HG03378 (cell line): ENCODE measurements around the gene PASK.

Source experiments
- ATAC-seq: cut with Tn5 transposase; IDR thresholded peaks from one replicate; pipeline ENCODE4 v1.9.1; 2021; ENCODE audit warnings: mild to moderate bottlenecking, moderate library complexity; ENCODE audit not compliant: unreplicated experiment

The PASK gene

GRCh38 chr2:241182126-241182525, 32.9 kb upstream of the PASK start:
- ATAC-seq, result no peak

DNA sequence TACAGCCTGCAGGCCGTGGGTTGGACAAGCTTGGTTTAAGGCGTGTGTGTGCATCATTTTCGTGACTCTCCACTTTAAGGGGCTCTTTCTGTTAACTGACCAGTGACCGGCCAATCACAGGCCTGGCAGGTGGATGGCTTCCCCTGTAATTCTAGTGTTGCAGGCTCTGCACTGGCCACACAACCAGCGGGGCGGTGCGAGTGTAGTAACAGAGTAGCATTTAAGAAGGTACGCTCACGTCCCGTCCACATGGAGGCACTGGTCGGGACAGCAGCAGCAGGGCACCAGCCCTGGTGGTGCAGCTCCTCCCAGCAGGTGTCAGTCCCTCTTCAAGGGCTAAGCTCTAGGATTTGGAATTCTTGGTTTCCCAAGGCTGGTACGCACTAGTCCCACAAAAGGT, 31.2 kb upstream of the PASK start:
- no peak for ATAC-seq

DNA sequence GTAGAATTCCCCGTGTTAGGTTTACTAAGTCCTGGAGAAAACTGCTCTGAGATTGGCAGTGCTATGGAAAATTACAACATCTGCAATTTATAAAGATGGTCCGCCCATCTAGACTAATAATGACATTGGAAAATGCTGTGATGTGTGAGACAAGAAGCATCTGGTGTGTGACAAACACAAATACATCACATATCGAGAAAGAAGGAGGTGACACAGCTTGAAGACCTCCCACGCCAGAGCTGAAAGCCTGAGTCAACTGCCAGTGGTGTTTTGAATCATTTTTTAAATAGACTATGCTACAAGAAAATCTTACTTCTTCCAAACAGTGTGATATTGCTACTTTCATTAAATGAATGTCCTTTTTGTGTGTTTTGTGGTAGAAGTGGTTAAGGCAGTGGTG, 30.6 kb upstream of the PASK start:
- ATAC-seq, result no peak

GRCh38 chr2:241178961-241179360, 29.7 kb upstream of the PASK start:
- no peak for ATAC-seq

GRCh38 chr2:241177526-241178334, 28.5 kb upstream of the PASK start:
- no peak for ATAC-seq

GRCh38 chr2:241173557-241173956, 24.3 kb upstream of the PASK start:
- ATAC-seq, result no peak

DNA sequence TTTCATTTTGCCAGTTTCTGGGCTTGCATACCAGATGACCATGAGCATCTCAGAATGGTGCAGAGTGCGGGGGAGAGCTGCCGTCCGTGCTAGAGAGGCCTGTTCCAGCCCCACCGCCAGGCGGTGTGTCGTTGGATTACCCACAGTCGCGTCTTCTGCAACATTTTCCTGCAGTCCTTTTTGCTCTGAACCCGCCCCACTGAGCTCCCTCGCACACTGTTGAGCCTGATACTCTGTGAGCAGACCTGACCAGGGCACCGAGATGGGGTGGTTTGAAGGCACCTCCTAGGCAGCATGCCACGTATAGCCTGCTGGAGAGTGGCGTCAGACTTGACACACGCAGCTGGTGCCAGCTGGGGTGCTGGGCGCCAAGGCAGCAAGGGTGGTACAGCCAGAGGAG, 19.1 kb upstream of the PASK start:
- ATAC-seq, result no peak

GRCh38 chr2:241163601-241164118, 14.4 kb upstream of the PASK start:
- ATAC-seq, result no peak

- no peak for ATAC-seq
Measured at GRCh38 chr2:241161646-241162281, 12.5 kb upstream of the PASK start.

DNA sequence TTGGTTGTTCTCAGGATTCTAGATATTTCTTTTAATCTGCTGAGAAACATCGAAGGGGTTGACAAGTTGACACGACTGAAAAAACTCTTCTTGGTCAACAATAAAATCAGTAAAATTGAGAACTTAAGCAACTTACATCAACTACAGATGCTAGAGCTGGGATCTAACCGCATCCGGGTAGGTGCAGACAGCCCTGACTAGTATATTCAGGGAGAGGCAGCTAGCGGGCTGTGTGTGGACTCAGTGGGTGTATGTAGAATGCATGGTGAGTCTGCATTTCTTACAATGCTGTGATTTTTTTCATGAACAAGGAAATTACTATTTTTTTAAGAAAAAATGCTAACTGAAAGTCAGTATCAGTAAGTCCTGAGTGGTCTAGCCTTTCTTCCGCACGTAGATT, 11.0 kb upstream of the PASK start:
- ATAC-seq, result no peak

GRCh38 chr2:241159116-241159515, 9.8 kb upstream of the PASK start:
- ATAC-seq, result no peak

- ATAC-seq, result no peak
Measured at GRCh38 chr2:241158546-241158900, 9.3 kb upstream of the PASK start.

- ATAC-seq, result no peak
Measured at GRCh38 chr2:241157841-241158545, 8.7 kb upstream of the PASK start.

- no peak for ATAC-seq
Measured at GRCh38 chr2:241156971-241157441, 7.7 kb upstream of the PASK start.

- ATAC-seq, result no peak
Measured at GRCh38 chr2:241155936-241156335, 6.7 kb upstream of the PASK start.

DNA sequence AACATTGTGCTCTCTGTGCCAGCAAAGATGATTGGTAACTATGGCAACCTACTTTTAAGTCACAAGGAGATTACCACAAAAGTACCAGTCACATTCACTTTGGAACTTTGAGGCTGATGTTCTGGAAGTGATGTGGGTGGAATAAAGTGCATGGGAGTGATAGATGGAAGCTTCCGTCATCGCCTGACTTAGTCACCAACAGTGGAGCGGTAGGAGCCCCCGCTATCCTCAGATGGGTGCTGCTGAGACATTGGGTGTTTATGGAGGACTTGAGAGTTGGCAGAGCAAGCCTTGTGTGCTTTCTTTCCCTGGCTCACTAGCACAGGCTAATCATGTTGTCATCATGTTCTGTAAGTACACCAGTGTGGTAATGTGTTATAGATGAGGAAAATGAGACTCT, 5.6 kb upstream of the PASK start:
- ATAC-seq, result no peak

- no peak for ATAC-seq
Measured at GRCh38 chr2:241153616-241154015, 4.3 kb upstream of the PASK start.

- no peak for ATAC-seq
Measured at GRCh38 chr2:241151934-241152660, 2.8 kb upstream of the PASK start.

- ATAC-seq, result no peak
Measured at GRCh38 chr2:241150660-241151530, 1.6 kb upstream of the PASK start.
